GM18858 (cell line): Measurements from ENCODE around the gene CLIP1.
"Not testable (repeated sequence)": the region's sequence is repeated elsewhere in the genome, so short reads cannot be mapped to it uniquely, and the experiment has no call there.

Experiments used
- ATAC-seq: cut with Tn5 transposase; IDR thresholded peaks from one replicate; pipeline ENCODE4 v1.9.1; 2021; ENCODE audit not compliant: unreplicated experiment

CLIP1 gene

DNA sequence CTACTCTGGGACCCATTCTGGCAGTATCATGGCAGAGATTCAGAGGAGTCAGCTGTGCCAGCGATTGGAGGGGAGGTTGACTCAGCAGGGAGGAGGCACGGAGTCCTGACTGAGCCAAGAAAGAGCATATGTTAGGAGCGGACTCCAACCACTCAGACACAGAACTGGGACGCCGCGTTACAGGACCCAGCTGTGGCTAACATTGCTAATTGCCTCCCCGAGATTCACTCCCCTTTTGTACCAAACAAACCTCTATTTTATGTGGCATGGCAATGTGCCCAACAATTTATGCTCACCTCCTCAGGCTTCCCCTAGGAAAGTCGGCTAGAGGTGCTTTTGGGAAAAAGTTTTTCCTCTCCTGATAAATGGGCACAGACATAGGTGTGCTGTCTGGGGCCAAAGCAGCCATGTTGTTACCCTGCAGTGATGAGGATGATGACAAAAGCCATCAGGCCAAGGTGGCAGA lies 15.2 kb upstream of the CLIP1 start:
- ATAC-seq: no peak

DNA sequence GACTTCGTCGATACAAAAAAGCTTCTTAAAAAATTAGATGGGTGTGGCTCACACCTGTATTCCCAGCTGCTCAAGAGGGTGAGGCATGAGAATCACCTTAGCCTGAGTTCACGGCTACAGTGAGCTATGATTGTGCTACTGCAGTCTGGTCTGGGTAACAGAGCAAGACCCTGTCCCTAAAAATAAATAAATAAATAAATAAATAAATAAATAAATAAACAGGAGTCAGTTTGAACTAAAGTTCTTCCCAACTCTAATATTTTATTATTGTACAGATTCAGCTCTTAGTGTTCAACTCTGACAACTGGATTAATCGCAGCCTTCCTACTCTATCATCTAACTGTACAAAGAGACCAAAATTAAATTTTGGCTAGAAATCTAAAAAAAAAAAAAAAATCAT lies 12.7 kb upstream of the CLIP1 start:
- no peak for ATAC-seq

DNA sequence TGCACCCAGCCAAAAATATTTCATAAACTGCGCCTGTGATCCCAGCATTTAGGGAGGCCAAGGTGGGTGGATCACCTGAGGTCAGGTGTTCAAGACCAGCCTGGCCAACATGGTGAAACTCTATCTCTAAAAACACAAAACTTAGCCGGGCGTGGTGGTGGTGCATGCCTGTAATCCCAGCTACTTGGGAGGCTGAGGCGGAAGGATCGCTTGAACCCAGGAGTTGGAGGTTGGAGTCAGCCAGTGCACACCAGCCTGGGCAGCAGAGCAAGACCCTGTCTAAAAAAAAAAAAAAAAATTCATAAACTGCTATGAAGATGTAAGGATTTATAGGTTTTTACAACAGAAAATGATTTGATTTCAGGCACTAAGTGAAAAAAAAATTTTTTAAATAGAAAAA lies 6.6 kb upstream of the CLIP1 start:
- ATAC-seq: not testable (repeated sequence)

- no peak for ATAC-seq
Measured at GRCh38 chr12:122427403-122427802, 4.9 kb upstream of the CLIP1 start.

- ATAC-seq: no peak
Measured at GRCh38 chr12:122423258-122424165, 1.0 kb upstream of the CLIP1 start.

DNA sequence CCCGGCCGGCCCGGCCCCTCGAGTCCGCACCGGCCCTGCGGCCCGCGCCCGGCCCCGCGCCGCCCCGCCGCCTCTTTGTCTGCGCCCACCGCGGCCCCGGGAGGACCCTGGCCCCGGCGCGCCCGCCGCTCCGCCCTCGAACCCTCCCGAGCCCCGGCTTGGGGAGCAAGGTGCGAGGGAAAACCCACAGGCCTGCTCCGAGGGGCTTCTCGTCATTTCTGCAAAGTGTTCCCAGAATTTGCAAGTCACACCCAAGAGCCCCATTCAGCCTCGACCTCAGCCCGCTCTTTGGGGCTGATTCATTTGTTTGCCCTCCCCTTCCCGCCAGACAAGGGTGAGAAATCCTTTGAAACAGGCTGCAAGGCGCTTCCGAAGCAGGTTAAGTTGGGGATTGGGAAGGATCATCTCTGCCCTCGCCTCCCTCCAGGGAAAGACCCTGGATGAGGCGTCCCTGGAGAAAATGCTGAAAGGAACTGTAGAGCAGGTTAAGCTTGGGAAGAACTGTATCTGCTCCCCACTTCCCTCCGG lies 325 bp upstream of the CLIP1 start:
- no peak for ATAC-seq

DNA sequence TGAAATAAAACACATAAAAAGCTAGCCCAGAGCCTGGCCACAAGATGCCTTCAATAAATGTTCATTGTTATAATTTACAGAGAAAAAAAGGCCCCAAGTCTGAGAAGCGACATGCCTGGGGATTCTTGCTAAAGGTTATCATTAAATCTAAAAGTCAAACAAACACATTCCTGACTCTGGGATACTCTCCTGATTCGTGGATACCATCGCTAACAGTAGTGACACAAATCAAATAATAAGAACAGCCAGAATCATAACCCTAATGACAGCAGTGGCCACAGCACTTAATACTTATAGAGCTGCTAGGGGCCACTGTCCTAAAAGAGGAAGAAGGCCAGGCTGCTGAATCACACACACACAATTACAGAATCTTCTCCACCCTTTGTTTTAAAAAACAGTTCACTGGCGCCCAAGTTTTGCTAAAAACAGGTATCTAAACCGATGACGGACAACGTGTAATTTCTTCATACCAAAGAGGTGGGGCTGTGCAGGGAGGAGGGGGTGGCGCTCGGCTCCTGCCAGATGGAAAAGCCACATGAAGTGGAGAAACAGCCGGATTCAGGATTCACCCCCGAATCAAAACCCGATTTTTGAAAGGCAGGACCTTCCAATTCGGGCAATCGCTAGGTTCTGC lies 1.2 kb downstream of the CLIP1 start:
- no peak for ATAC-seq

DNA sequence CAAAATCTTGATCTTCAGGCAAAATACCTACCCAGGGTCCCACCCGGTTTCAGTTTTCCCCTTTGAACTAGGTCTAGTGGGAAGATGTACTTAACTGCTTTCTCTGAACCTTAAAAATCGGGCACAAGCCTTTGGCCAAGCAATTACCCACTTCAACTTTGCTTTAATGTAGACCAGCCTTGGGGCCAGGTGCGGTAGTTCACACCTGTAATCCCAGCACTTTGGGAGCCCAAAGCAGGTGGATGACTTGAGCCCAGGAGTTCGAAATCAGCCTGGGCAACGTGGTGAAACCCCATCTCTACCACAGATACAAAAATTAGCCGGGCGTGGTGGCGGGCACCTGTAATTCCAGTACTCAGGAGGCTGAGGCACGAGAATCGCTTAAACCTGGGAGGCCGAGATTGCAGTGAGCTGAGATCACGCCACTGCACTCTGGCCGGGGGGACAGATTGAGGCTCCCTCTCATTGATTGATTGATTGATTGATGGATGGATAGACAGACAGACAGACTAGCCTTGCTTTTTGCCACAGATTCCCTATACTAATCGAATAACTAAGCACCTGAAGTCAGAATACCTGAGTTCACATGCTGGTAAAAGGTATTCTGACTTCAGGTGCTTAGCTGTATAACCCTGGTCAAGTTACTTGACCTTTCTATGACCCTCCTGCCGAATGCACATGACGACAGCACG lies 1.9 kb downstream of the CLIP1 start:
- ATAC-seq: no peak

DNA sequence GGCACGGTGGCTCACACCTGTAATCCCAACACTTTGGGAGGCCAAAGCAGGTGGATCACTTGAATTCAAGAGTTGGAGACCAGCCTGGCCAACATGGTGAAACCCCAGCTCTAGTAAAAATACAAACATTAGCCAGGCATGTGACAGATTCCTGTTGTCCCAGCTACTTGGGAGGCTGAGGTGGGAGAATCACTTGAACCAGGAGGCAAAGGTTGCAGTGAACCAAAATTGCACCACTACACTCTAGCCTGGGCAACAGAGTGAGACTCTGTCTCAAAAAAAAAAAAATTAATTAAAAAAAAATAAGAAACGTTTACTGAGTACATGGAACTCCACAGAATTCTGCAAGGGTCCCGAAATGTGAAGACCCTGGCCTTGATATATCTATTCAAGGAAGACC lies 3.4 kb downstream of the CLIP1 start:
- ATAC-seq: not testable (repeated sequence)

- not testable (repeated sequence) for ATAC-seq
Measured at GRCh38 chr12:122415665-122416064, 6.8 kb downstream of the CLIP1 start.

- no peak for ATAC-seq
Measured at GRCh38 chr12:122413516-122414404, 8.7 kb downstream of the CLIP1 start.

- no peak for ATAC-seq
Measured at GRCh38 chr12:122412851-122413433, 9.5 kb downstream of the CLIP1 start.

DNA sequence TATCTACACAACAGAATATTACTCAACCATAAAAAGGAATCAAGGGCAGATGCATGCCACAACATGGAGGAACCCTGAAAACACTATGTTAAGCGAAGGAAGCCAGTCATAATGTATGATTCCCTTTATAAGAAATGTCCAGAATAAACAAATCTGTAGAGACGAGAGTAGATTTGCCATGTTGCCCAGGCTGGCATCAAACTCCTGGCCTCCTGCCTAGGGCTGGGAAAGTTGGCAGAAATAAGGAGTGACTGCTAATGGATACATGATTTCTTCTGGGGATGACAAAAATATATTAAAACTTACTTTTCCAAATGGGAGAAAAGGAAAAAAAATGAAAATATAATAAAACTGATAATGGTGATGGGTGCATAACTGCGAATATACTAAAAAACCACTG lies 10.9 kb downstream of the CLIP1 start:
- no peak for ATAC-seq

- ATAC-seq: no peak
Measured at GRCh38 chr12:122407208-122407607, 15.3 kb downstream of the CLIP1 start.

DNA sequence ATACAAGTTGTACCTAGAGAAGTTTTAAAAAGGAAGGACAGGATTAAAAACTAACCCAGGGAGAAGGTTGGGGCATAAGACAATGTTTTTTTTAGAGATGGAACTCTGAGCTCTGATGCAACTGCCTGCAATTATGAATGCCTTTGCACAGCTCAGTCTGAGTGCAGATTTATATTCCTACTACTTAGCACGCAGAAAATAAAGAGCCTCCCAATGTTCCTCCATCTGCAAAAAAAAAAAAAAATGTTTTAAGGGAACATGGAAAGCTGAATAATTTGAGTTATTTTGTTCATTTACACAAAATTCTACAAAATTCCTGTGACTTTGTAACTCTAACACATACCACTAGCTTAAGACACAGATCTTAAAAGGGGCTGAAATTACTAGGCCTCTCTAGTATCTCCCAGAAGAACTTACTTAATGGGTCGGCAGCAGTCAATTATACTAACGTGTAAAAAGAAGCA lies 15.7 kb downstream of the CLIP1 start:
- ATAC-seq: no peak

GRCh38 chr12:122403831-122404230 lies 18.6 kb downstream of the CLIP1 start:
- ATAC-seq: no peak

- ATAC-seq: no peak
Measured at GRCh38 chr12:122403115-122403770, 19.2 kb downstream of the CLIP1 start.

- ATAC-seq: no peak
Measured at GRCh38 chr12:122402264-122402663, 20.2 kb downstream of the CLIP1 start.

DNA sequence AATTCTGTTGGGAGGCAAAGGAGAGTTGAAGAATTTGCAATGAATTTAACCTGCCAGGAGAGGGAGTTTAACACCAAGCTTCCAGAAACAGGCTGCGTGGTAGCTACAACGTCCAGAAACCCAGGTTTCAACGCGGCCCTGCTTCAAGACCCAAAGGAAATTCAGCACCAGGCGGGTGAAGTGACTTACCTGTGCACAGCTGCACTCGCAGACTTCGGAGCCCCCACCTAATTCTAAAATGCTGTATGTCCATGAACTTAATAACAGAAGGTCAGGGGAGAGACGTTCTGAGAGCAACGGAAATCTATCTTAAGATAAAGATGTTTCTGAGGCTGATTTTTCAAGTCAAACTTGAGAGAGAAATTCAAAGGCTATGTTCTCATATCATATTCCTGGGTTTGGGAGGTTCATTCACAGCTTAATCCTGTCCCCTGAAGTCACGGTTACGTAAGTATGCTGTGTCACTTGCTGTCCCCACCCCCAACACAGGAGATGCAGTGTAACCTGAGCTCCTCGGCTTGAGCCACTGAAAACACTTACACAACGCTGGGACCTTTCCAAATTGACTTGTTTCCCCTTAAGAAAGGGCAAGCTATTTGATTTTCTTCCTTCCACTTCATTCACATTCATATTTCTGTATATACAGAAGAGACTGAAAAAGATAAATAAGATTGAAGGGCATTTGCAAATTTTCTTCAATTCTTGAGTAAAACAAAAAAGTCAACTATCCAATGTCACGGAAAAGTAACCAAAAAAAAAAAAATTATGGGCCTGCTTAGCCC lies 22.7 kb downstream of the CLIP1 start:
- ATAC-seq: no peak
